ENCODE data around the gene DUS1L. TPM values are rescaled to one million over a fixed set of nuclear protein-coding genes. Genes with fewer than 3 reads are reported as not detected.

Gene DUS1L
- total RNA-seq, 1 experiment from 2014 or later = 132 TPM

DNA sequence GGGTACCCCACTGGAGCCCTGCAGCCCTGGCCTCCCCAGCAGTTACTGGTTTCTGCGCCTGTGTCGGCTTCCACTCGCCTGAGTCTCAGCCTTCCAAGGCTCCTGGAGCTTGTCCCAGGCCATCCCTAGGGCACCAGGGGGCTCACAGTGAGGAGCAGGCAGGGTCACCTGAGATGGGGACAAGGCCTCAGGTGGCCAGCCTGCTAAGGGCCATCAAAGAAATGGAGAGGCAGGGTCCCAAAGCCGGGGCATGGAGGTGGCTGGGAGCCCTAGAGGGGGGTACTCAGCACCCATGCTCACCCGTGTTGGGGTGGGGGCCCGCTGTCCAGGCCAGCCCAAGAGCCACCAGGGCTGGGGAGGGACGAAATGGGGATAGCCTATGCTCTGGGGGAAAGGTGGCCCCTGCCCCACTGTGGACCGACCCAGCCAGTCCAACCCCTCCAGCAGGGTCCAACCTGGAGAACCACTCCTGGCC lies 31.1 kb upstream of the DUS1L start:
- DNase-seq = no peak
- peaks cover 77% of the 10 kb centered on the region for H3K36me3 Mint-ChIP-seq (ENCODE audit: insufficient read depth, unreplicated experiment)
- H3K4me3 Mint-ChIP-seq (ENCODE audit: low read depth, unreplicated experiment) = peak overlapping the region; percentile 87
- intact Hi-C loops (cut with micrococcal nuclease; ENCODE audit: unreplicated experiment) = no loop called here
- peak overlapping the region; percentile 70 for H3K27ac Mint-ChIP-seq (ENCODE audit: unreplicated experiment)
- H3K27me3 Mint-ChIP-seq (ENCODE audit: unreplicated experiment) = no peaks in the 10 kb centered on the region
- BruUV-seq (replicated peaks) = no TSS peak
- H3K9me3 Mint-ChIP-seq (ENCODE audit: low read depth, unreplicated experiment) = no peaks in the 10 kb centered on the region
- CTCF ChIA-PET = no interaction called here
- no peak for TF ChIP-seq CTCF (IDR thresholded peaks at IDR 0.05; ENCODE audit: unreplicated experiment)
- H3K4me1 Mint-ChIP-seq (ENCODE audit: low read depth, unreplicated experiment) = peaks cover 9% of the 10 kb centered on the region

GRCh38 chr17:82095777-82096708 lies 30.4 kb upstream of the DUS1L start:
- no TSS peak for BruUV-seq (replicated peaks)
- Mint-ChIP-seq H3K36me3 (ENCODE audit: insufficient read depth, unreplicated experiment) (peaks cover 77% of the 10 kb centered on the region), H3K9me3 (ENCODE audit: low read depth, unreplicated experiment) (no peaks in the 10 kb centered on the region), H3K27ac (ENCODE audit: unreplicated experiment) (peak overlapping the region; percentile 70), H3K27me3 (ENCODE audit: unreplicated experiment) (no peaks in the 10 kb centered on the region), H3K4me1 (ENCODE audit: low read depth, unreplicated experiment) (peaks cover 9% of the 10 kb centered on the region), H3K4me3 (ENCODE audit: low read depth, unreplicated experiment) (peak overlapping the region; percentile 87)
- no peak for TF ChIP-seq CTCF (IDR thresholded peaks at IDR 0.05; ENCODE audit: unreplicated experiment)
- DNase-seq = no peak
- CTCF ChIA-PET = no interaction called here
- intact Hi-C loops (cut with micrococcal nuclease; ENCODE audit: unreplicated experiment) = no loop called here

- Mint-ChIP-seq H3K9me3 (ENCODE audit: low read depth, unreplicated experiment) (no peaks in the 10 kb centered on the region), H3K27ac (ENCODE audit: unreplicated experiment) (peak overlapping the region; percentile 70), H3K4me3 (ENCODE audit: low read depth, unreplicated experiment) (peak overlapping the region; percentile 87), H3K27me3 (ENCODE audit: unreplicated experiment) (no peaks in the 10 kb centered on the region), H3K4me1 (ENCODE audit: low read depth, unreplicated experiment) (peaks cover 9% of the 10 kb centered on the region), H3K36me3 (ENCODE audit: insufficient read depth, unreplicated experiment) (peaks cover 77% of the 10 kb centered on the region)
- DNase-seq = no peak
- intact Hi-C loops (cut with micrococcal nuclease; ENCODE audit: unreplicated experiment) = no loop called here
- BruUV-seq (replicated peaks) = no TSS peak
- CTCF ChIA-PET = no interaction called here
- no peak for TF ChIP-seq CTCF (IDR thresholded peaks at IDR 0.05; ENCODE audit: unreplicated experiment)
These were observed 29.6 kb upstream of the DUS1L start for GRCh38 chr17:82094931-82095776.

DNA sequence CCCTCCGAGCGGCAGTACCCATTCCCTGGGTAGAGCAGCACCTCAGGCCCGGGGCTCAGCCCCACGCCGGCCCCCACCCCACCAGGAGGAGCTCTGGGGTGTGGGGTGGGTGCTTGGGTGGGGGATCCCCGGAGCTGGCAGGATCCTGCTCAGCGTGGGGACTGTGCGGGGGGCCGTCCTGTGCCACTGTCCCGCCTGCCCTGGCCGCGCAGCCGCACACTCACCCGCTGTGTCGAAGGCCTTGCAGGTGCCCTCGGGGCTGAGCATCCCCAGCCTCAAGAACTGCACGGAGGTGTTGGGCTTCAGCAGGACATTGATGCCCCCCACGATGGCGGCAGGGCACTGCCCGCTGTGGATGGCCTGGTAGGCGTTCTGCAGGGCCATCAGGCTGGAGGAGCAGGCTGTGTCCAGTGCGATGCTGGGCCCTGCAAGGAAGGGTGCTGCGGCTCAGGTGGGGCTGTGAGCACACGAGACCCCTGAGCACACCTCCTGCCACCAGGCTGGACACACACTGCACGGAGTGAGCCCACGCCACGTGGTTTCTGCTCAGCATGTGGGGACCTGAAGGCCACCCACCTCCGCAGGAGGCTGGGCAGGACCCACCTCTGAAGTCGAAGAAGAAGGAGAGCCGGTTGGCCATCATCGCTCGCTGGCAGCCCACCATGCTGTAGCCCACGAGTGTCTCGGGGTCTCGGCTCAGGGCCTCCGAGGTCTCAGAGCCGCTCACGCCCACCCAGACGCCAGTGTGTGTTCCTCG lies 27.6 kb upstream of the DUS1L start:
- peaks cover 78% of the 10 kb centered on the region for H3K36me3 Mint-ChIP-seq (ENCODE audit: insufficient read depth, unreplicated experiment)
- no peaks in the 10 kb centered on the region for H3K27me3 Mint-ChIP-seq (ENCODE audit: unreplicated experiment)
- DNase-seq = no peak
- CTCF ChIA-PET = no interaction called here
- no peak overlapping the region for H3K4me3 Mint-ChIP-seq (ENCODE audit: low read depth, unreplicated experiment)
- peaks cover 9% of the 10 kb centered on the region for H3K4me1 Mint-ChIP-seq (ENCODE audit: low read depth, unreplicated experiment)
- H3K9me3 Mint-ChIP-seq (ENCODE audit: low read depth, unreplicated experiment) = no peaks in the 10 kb centered on the region
- H3K27ac Mint-ChIP-seq (ENCODE audit: unreplicated experiment) = no peak overlapping the region
- TF ChIP-seq CTCF (IDR thresholded peaks at IDR 0.05; ENCODE audit: unreplicated experiment) = no peak
- no TSS peak for BruUV-seq (replicated peaks)
- intact Hi-C loops (cut with micrococcal nuclease; ENCODE audit: unreplicated experiment) = no loop called here

Measured in Calu3 (cell line).